ENCODE measurements around the gene THAP6. TPM values are rescaled to one million over a fixed set of nuclear protein-coding genes. Genes with fewer than 3 reads are reported as not detected.

THAP6 gene
- polyA plus RNA-seq, 3 donors = 18.2 to 31.0 (median 20.0) TPM

DNA sequence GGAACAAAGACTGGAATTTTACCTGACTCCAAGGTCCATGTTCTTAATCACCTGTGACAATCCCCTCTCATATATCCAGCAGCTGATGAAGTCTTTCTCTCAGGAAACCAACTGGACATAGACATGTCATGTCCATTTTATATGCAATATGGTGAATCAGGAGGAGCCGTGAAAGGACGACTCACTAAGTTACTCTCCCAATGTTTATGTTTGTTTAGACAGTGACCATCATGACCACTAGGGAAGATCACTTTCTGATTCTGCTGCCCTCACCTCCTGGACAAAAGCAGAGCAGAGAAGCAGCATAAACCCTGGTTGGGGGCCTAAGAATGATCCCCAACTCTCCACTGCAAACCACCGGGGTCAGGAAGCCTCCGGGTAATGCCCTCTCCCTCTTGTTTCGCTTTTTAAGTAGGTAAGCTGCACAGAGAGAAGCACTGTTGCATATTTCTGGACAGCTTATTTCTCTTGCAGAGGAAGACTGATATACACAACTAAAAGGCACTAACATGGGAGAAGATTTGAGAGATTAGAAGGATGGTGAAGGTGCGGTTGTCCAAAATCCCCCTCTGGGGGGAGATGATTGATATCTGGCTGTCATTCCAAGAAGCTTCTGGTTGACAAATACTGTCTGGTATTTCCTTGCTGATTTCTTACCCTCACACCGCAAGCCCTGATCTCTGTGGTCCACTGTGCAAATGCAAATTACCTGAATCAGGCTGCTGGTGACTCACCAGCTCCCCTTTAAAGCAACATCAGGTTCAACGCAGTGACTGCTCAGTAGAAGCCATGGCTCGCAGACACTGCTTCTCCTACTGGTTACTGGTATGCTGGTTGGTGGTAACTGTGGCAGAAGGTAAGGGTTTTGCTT is 41.3 kb downstream of the THAP6 start, which contains the start of gene ODAPH:
Gene ODAPH (plus strand): TSS at position 773 of the 871 bp plus-strand sequence. CDS start 17 bp downstream, at position 790.
- DNase-seq (ENCODE audit: extremely low read depth in 1 of 11, low read depth in 9 of 11, low spot score in 4 of 11) = no peak

DNA sequence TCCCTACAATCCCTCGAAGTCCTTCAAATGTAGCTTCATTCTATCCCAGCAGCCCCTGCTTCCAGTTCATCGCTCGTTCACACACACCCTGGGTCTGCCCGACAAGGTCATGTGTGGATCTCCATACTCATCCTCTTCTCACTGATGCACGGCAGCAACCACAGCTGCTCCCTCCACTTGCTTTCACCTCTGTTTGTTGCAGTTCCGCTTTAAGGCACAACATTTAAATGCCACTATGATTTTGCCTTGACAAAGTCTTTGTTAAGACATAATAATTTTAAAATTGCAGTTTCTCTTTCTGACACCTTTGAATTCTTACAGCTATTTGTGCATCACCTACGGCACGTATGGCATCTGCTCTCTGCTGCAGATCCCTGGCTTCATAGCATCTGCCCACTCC is 43.4 kb downstream of the THAP6 start:
- no peak for DNase-seq (ENCODE audit: extremely low read depth in 1 of 11, low read depth in 9 of 11, low spot score in 4 of 11)

DNA sequence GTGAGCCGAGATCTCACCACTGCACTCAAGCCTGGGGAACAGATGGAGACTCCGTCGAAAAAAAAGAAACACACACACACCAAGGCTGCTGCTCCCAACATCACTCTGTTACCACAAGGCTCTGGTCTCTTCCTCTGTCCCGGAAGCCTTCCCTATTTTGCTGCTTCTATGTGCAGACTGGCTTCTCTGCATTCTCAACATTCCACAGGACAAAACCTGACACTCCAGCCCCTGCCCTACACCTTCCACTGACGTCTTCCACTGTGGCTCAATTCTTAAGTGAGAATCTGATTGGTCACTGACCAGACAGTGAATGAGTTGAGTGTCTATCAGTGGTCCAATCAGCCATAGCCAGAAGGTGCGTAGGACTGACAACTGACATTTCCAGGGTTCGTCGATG is 47.5 kb downstream of the THAP6 start:
- no peak for DNase-seq (ENCODE audit: extremely low read depth in 1 of 11, low read depth in 9 of 11, low spot score in 4 of 11)

DNA sequence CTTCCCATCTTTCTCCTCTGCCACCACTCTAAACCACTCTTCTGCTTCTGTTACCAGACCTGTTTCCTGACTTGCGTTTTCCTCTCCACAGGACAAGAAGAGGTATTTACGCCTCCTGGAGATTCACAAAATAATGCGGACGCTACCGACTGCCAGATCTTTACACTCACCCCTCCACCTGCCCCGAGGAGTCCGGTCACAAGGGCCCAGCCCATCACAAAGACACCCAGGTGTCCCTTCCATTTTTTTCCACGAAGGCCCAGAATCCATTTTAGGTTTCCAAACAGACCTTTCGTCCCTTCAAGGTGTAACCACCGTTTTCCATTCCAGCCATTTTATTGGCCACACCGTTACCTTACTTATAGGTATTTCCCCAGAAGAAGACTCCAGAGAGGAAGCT is 49.8 kb downstream of the THAP6 start:
- DNase-seq (ENCODE audit: extremely low read depth in 1 of 11, low read depth in 9 of 11, low spot score in 4 of 11) = no peak

DNA sequence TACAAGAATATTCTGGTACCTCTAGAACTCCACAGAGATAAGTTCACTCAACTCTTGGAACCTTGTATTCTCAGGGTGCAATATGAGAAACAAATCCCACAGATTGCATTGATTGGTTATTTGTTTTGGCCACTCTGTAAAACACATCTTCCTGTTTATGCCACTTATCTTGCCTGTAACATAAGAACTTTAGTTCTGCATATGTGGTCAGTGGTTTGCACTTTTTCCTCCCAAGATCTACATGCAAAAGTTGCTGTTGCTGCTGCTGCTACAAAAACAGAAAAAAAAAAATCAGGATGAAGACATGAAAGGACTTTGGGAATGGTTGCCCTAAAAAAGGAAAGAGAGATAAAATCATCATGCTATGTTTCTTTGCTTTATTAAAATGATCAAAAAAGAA is 51.2 kb downstream of the THAP6 start:
- no peak for DNase-seq (ENCODE audit: extremely low read depth in 1 of 11, low read depth in 9 of 11, low spot score in 4 of 11)

DNA sequence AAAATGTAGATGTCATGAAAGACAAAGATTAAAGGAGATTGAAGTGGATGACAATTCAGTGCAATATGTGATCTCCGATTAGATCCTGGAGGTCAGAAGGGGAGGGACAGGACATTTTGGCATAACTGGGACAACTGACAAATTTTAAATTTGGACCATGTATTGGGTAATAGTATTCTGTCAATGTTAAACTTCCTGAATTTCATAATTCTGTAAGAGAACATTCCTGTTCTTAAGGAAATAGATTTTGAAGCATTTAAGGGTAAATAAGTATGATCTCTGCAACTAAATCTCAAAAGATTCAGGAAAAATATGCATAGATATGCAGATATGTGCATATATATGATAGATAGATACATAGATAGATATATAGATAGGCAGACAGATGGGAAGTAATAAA is 52.6 kb downstream of the THAP6 start:
- no peak for DNase-seq (ENCODE audit: extremely low read depth in 1 of 11, low read depth in 9 of 11, low spot score in 4 of 11)

DNA sequence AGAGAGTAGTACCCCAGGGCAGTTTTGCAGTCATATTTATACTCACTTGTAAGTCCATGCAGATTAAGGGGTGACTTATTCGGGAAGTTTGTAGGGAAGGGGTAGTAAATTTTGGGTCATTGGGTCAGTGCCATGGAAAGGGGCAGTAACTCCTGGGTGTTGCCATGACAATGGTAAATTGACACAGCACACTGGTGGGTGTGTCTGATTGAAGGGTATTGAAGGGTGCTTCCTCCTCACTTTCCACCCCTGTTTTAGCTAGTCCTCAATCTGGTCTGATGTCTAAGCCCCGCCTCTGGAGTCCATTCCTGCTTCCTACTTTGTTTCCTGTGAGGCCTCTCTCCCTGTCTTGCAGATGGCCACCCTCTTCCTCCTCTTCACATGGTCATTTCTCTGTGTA is 53.5 kb downstream of the THAP6 start:
- DNase-seq (ENCODE audit: extremely low read depth in 1 of 11, low read depth in 9 of 11, low spot score in 4 of 11) = no peak

Other genes with a start within 250 kb of the THAP6 start
- 10 to 100 TPM; 46.3 to 63.1 (median 52.2) TPM for gene RCHY1, start 70 bp upstream of the THAP6 start, polyA plus RNA-seq (ENCODE audit: insufficient read length in 3 of 3)
- gene ODAPH, start 41.6 kb downstream of the THAP6 start, polyA plus RNA-seq (ENCODE audit: insufficient read length in 3 of 3) = under 1 TPM in 2 of 3 donors, not detected in 1; 0.16 to 0.29 TPM
- gene CDKL2, start 116.1 kb downstream of the THAP6 start, polyA plus RNA-seq (ENCODE audit: insufficient read length in 3 of 3) = 10 to 100 TPM; 10.5 to 12.7 (median 10.8) TPM
- 100 to 1,000 TPM; 158 to 189 (median 166) TPM for gene G3BP2, start 158.9 kb downstream of the THAP6 start, polyA plus RNA-seq (ENCODE audit: insufficient read length in 3 of 3)
- 10 to 100 TPM; 76.8 to 86.5 (median 84.7) TPM for gene USO1, start 210.1 kb downstream of the THAP6 start, polyA plus RNA-seq (ENCODE audit: insufficient read length in 3 of 3)

Data from renal cortex interstitium (tissue), 11 donors.